Measurements from ENCODE around the gene RUBCN.

RUBCN gene

DNA sequence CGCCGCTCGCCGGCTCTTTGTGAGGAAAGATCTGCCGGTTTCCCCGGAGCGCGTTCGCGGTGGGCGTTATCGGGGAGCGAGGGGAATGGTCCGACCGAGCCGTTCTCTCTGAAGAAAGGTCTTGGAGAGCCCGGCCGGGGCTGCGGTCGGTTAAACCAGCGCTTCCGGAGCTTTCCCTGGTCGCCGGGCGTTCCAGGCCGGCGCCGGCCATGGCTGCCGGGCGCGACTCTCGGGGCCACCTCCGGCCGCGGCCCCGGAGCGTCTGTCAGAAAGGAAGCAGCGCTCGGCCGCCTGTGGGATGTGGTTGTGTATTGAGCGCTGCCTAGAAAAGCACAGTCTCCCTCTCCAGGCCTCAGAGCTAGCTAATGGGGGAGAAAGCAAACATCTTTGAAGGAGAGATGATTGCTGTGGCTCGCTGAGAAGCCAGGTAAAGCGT lies 13.7 kb upstream of the RUBCN start:
- TF ChIP-seq, protein P1, sequence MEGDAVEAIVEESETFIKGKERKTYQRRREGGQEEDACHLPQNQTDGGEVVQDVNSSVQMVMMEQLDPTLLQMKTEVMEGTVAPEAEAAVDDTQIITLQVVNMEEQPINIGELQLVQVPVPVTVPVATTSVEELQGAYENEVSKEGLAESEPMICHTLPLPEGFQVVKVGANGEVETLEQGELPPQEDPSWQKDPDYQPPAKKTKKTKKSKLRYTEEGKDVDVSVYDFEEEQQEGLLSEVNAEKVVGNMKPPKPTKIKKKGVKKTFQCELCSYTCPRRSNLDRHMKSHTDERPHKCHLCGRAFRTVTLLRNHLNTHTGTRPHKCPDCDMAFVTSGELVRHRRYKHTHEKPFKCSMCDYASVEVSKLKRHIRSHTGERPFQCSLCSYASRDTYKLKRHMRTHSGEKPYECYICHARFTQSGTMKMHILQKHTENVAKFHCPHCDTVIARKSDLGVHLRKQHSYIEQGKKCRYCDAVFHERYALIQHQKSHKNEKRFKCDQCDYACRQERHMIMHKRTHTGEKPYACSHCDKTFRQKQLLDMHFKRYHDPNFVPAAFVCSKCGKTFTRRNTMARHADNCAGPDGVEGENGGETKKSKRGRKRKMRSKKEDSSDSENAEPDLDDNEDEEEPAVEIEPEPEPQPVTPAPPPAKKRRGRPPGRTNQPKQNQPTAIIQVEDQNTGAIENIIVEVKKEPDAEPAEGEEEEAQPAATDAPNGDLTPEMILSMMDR (IDR thresholded peaks at IDR 0.05; ENCODE audit: low read depth, low read length, missing control alignments): peak; percentile 32
- Histone ChIP-seq H3K36me3 (replicated peaks) (no peaks in the 10 kb centered on the region), H3K4me3 (ENCODE audit: low read depth, low read length) (peak overlapping the region; percentile 77), H3K27me3 (replicated peaks) (no peaks in the 10 kb centered on the region), H3K27ac (peak overlapping the region; percentile 83)
- peak; percentile 67 for DNase-seq
- in situ Hi-C loops (cut with HindIII; ENCODE audit: low pct_ligation_motif_present, low sequenced_read_pairs): no loop called here

DNA sequence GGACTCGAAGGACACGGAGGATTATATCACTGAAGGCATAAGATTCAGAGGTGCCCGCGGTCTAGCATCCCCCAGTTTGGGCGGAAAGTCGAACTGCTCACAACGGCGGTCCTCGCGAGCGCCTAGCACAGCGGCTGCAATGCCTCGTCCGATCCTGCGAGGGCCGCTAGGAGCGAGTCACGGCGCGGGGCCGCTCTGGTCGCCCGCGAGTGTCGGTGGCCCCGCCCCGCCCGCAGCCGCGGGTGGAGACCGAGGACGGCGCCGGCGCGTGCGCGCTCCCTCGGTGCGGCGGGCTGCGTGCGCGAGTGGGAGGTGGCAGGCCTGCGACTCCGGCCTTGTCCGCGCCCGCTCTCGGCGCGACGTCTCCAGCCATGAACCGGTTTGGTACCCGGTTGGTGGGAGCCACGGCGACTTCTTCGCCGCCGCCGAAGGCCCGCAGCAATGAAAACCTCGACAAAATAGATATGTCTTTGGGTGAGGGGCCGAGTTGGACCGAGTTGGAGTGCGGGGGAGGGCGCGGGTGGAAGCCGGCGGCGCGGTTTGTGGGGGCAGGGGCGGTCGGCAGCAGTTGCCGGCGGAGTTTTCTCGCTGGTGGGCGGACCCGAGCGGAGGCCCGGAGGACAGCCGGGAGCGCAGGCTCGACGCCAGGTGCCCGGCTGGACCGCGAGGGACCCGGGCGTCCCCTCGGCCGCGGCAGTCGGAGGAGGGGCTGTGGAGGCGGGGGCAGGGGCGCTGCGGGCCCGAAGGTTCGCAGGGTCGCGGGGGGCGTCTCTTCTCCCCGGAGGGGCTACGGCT lies 13.1 kb upstream of the RUBCN start, which contains the start of gene FYTTD1:
FYTTD1 (plus strand) TSS at position 283 of the 795 bp plus-strand sequence; CDS start at position 372, 89 bp downstream.
- in situ Hi-C loops (cut with HindIII; ENCODE audit: low pct_ligation_motif_present, low sequenced_read_pairs): no loop called here
- Histone ChIP-seq H3K4me3 (ENCODE audit: low read depth, low read length) (peak within 1 kb of the TSS; percentile 77), H3K27ac (peak within 1 kb of the TSS; percentile 83), H3K36me3 (replicated peaks) (no peaks in the 10 kb centered on the region), H3K27me3 (replicated peaks) (no peaks in the 10 kb centered on the region)
- peak; percentile 68 for DNase-seq
- TF ChIP-seq, protein P1 (IDR thresholded peaks at IDR 0.05; ENCODE audit: low read depth, low read length, missing control alignments): peak; percentile 50

DNA sequence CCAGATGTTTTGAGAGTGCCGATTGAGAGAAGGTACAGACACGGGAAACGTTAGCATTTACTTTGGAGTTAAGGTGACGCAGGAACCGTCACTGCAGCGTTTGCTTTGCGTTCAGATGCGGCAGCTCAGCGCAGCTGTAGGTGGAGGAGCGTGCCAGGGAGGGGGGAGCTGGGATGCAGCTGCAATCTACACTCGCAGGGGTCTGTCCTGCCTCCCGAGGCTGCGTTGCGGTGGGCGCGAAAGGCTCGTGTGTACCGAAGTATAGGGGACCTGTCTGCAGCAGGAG lies 12.6 kb upstream of the RUBCN start:
- Histone ChIP-seq H3K27me3 (replicated peaks) (no peaks in the 10 kb centered on the region), H3K4me3 (ENCODE audit: low read depth, low read length) (peak overlapping the region; percentile 77), H3K36me3 (replicated peaks) (no peaks in the 10 kb centered on the region), H3K27ac (peak overlapping the region; percentile 83)
- TF ChIP-seq, protein P1 (IDR thresholded peaks at IDR 0.05; ENCODE audit: low read depth, low read length, missing control alignments): no peak
- peak; percentile 44 for DNase-seq
- in situ Hi-C loops (cut with HindIII; ENCODE audit: low pct_ligation_motif_present, low sequenced_read_pairs): no loop called here

DNA sequence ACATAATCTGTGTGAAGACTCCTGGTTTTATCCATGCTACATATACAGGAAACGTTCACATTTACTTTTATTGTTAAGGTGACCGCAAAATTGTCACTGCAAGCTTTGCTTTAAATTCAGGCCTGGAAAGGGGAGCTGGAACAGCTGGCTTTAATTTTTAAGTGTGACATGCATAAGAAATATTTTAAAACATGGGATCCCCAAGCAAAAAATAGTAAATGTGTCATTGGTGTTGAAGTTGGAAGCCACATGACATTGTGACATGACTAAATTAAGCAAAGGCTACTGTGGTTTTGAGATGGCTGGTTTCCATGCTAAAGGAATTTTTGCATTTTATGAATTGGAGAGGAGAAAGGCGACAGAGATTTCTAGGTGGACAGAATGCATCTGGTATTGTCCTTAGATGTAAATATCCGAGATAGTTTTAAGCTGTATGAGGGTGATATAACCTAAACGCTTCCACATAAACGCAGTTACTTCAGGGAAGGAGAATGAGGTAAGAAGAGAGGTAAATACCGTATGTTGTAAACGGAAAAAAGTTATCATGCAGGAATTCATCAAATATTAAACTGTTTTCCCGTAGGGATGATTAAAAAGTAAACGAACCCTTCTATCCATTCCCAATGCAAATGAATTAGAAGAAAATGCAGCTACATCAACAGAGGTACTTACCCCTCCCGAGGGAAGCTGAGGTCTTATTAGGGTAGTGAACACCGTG lies 12.1 kb upstream of the RUBCN start:
- no peak for DNase-seq
- TF ChIP-seq, protein P1 (IDR thresholded peaks at IDR 0.05; ENCODE audit: low read depth, low read length, missing control alignments): no peak
- in situ Hi-C loops (cut with HindIII; ENCODE audit: low pct_ligation_motif_present, low sequenced_read_pairs): no loop called here
- Histone ChIP-seq H3K27ac (peak overlapping the region; percentile 83), H3K36me3 (replicated peaks) (no peaks in the 10 kb centered on the region), H3K4me3 (ENCODE audit: low read depth, low read length) (peak overlapping the region; percentile 77), H3K27me3 (replicated peaks) (no peaks in the 10 kb centered on the region)

DNA sequence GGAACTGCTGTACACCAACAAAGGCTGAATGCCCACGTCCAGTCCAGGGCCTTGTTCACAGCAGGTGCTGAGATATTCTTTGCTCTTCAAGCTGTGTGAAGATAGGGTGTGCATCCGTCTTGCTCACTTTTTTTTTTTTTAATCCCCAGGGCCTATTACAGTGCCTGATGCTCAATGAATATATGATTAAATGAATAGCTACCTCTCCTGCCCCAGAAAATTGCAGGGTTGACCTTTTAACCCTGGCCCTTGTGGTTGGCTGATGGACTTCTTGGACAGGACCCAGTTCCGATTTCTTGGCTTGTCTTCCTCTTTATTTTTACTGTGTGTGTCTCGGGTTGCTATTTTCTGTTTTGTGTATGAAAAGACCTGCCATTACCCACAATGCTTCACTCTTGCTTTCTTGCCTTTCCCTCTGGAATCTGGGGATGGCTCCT lies 10.1 kb upstream of the RUBCN start:
- Histone ChIP-seq H3K27me3 (replicated peaks) (no peaks in the 10 kb centered on the region), H3K27ac (no peak overlapping the region)
- DNase-seq: no peak

More for the DNA sequence above, 10.1 kb upstream of the RUBCN start:
- Histone ChIP-seq H3K36me3 (replicated peaks) (no peaks in the 10 kb centered on the region), H3K4me3 (ENCODE audit: low read depth, low read length) (no peak overlapping the region)
- TF ChIP-seq, protein P1 (IDR thresholded peaks at IDR 0.05; ENCODE audit: low read depth, low read length, missing control alignments): no peak
- in situ Hi-C loops (cut with HindIII; ENCODE audit: low pct_ligation_motif_present, low sequenced_read_pairs): no loop called here

All from brain microvascular endothelial cell (primary cell).